Measurements from ENCODE around the gene PRKG1. TPM values are rescaled to one million over a fixed set of nuclear protein-coding genes. Genes with fewer than 3 reads are reported as not detected.

The PRKG1 gene
- total and polyA plus RNA-seq, 4 donors = 0.46 to 5.1 (median 1.5) TPM

DNA sequence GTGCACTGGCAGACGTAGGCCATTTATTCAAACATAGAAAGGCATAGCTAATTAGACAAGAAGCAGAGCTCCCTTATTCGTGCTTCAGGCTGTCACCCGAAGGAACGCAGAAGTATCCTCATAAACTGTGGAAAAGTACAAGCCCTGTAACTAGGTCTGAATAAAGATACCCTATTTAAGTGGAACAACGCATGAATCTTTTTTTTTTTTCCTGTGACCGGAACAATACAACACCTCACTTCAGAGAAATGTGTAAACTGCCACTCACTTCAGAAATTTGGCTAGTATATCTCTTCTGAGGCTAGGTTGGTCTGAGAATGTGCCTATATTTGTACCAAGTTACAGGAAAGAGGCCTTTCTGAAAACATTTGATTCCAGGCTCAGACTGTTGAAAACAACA is 633.1 kb downstream of the PRKG1 start:
- DNase-seq (ENCODE audit: low spot score) = no peak
- Histone ChIP-seq H3K4me3 (ENCODE audit: low read depth in 1 of 3, low read length in 3 of 3) (no peak overlapping the region), H3K4me1 (ENCODE audit: control insufficient read depth in 4 of 4, insufficient read depth in 4 of 4, low read length in 3 of 4) (no peaks in the 10 kb centered on the region), H3K27ac (ENCODE audit: low read depth in 1 of 2, low read length in 2 of 2) (no peak overlapping the region), H3K36me3 (ENCODE audit: control insufficient read depth in 4 of 4, insufficient read depth in 3 of 4, low read depth in 1 of 4, low read length in 3 of 4) (no peaks in the 10 kb centered on the region), H3K9me3 (ENCODE audit: control insufficient read depth in 4 of 4, low read length in 3 of 4) (no peaks in the 10 kb centered on the region), H3K27me3 (ENCODE audit: control insufficient read depth in 4 of 4, insufficient read depth in 4 of 4, low read length in 3 of 4) (no peaks in the 10 kb centered on the region), H3K9ac (ENCODE audit: low read depth in 1 of 2, low read length in 2 of 2) (no peak overlapping the region)
- TF ChIP-seq REST (IDR thresholded peaks at IDR 0.05) = no peak
- TF ChIP-seq FOXA1 (IDR thresholded peaks at IDR 0.05) = no peak
- TF ChIP-seq RAD21 (IDR thresholded peaks at IDR 0.05) = no peak
- no peak for TF ChIP-seq FOXA2 (IDR thresholded peaks at IDR 0.05)
- TF ChIP-seq EGR1 (IDR thresholded peaks at IDR 0.05; ENCODE audit: low read depth in 2 of 2) = no peak
- TF ChIP-seq, protein P1, sequence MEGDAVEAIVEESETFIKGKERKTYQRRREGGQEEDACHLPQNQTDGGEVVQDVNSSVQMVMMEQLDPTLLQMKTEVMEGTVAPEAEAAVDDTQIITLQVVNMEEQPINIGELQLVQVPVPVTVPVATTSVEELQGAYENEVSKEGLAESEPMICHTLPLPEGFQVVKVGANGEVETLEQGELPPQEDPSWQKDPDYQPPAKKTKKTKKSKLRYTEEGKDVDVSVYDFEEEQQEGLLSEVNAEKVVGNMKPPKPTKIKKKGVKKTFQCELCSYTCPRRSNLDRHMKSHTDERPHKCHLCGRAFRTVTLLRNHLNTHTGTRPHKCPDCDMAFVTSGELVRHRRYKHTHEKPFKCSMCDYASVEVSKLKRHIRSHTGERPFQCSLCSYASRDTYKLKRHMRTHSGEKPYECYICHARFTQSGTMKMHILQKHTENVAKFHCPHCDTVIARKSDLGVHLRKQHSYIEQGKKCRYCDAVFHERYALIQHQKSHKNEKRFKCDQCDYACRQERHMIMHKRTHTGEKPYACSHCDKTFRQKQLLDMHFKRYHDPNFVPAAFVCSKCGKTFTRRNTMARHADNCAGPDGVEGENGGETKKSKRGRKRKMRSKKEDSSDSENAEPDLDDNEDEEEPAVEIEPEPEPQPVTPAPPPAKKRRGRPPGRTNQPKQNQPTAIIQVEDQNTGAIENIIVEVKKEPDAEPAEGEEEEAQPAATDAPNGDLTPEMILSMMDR (IDR thresholded peaks at IDR 0.05; ENCODE audit: low read depth, low read length, missing input control) = no peak
- no peak for TF ChIP-seq ATF3 (IDR thresholded peaks at IDR 0.05)
- TF ChIP-seq JUND (IDR thresholded peaks at IDR 0.05) = no peak
- TF ChIP-seq HNF4A (conservative IDR thresholded peaks at IDR 0.05) = no peak
- TF ChIP-seq NR2F2 (IDR thresholded peaks at IDR 0.05) = no peak
- no peak for TF ChIP-seq RXRA (IDR thresholded peaks at IDR 0.05)
- no peak for TF ChIP-seq SP1 (IDR thresholded peaks at IDR 0.05)
- no peak for TF ChIP-seq HNF4G (IDR thresholded peaks at IDR 0.05)
- TF ChIP-seq ZBTB33 (IDR thresholded peaks at IDR 0.05) = no peak
- TF ChIP-seq TAF1 (conservative IDR thresholded peaks at IDR 0.05) = no peak
- TF ChIP-seq YY1 (IDR thresholded peaks at IDR 0.05) = no peak
- no peak for TF ChIP-seq MAX (IDR thresholded peaks at IDR 0.05)
- no peak for TF ChIP-seq GABPA (IDR thresholded peaks at IDR 0.05 in 1 of 2, conservative IDR thresholded peaks at IDR 0.05 in 1 of 2)
- WGBS = 82% methylated on average over 6 of the region's 6 CpGs
